GM06990 (cell line): ENCODE measurements around the gene COLEC12.

Experiments
- DNase-seq: peaks from one replicate; pipeline ENCODE4 v3.0.0-alpha.2; 2011; ENCODE audit not compliant: insufficient read length; ENCODE audit errors: extremely low read depth
- H3K27me3 ChIP-seq: replicated peaks from 2 replicates; pipeline ENCODE4 v1.6.0; 2011; ENCODE audit warnings: low read length; ENCODE audit not compliant: control insufficient read depth, insufficient read depth
- H3K36me3 ChIP-seq: 2 replicates; pipeline ENCODE4 v1.5.1; 2011; ENCODE audit warnings: low read length; ENCODE audit not compliant: control insufficient read depth, insufficient read depth
- H3K4me3 ChIP-seq: replicated peaks from 2 replicates; pipeline ENCODE4 v1.5.1; 2011; ENCODE audit warnings: low read depth, mild to moderate bottlenecking, control low read depth, low read length
- CTCF ChIP-seq: IDR thresholded peaks from 2 replicates; pipeline ENCODE4 v1.5.1; 2011; ENCODE audit warnings: low read length, control low read depth, mild to moderate bottlenecking, inconsistent platforms; ENCODE audit not compliant: insufficient read depth, poor library complexity, severe bottlenecking

COLEC12 gene

GRCh38 chr18:532018-532417 lies 31.5 kb upstream of the COLEC12 start:
- DNase-seq, result no peak
- H3K27me3 ChIP-seq, result no peaks in the 10 kb centered on the region
- H3K4me3 ChIP-seq, result no peak overlapping the region
- no peaks in the 10 kb centered on the region for H3K36me3 ChIP-seq
- TF ChIP-seq CTCF, result no peak

GRCh38 chr18:527146-527545 lies 26.6 kb upstream of the COLEC12 start:
- Histone ChIP-seq H3K27me3 (no peaks in the 10 kb centered on the region), H3K4me3 (no peak overlapping the region), H3K36me3 (no peaks in the 10 kb centered on the region)
- no peak for TF ChIP-seq CTCF
- DNase-seq, result no peak

- Histone ChIP-seq H3K4me3 (no peak overlapping the region), H3K36me3 (no peaks in the 10 kb centered on the region), H3K27me3 (no peaks in the 10 kb centered on the region)
- no peak for DNase-seq
- no peak for TF ChIP-seq CTCF
These were observed 26.2 kb upstream of the COLEC12 start for GRCh38 chr18:526681-527080.

GRCh38 chr18:525036-525797 lies 24.7 kb upstream of the COLEC12 start:
- Histone ChIP-seq H3K27me3 (no peaks in the 10 kb centered on the region), H3K36me3 (no peaks in the 10 kb centered on the region), H3K4me3 (no peak overlapping the region)
- TF ChIP-seq CTCF, result no peak
- DNase-seq, result no peak

- Histone ChIP-seq H3K36me3 (no peaks in the 10 kb centered on the region), H3K4me3 (no peak overlapping the region), H3K27me3 (no peaks in the 10 kb centered on the region)
- no peak for TF ChIP-seq CTCF
- DNase-seq, result no peak
These were observed 24.0 kb upstream of the COLEC12 start for GRCh38 chr18:524466-524865.

- TF ChIP-seq CTCF, result no peak
- DNase-seq, result no peak
These were observed 23.1 kb upstream of the COLEC12 start for GRCh38 chr18:523561-523960.

More at GRCh38 chr18:523561-523960, 23.1 kb upstream of the COLEC12 start:
- H3K27me3 ChIP-seq, result no peaks in the 10 kb centered on the region
- H3K4me3 ChIP-seq, result no peak overlapping the region
- H3K36me3 ChIP-seq, result no peaks in the 10 kb centered on the region
